Endothelial cell (in vitro differentiated cells): ENCODE data around the gene FOSL2. TPM values are rescaled to one million over a fixed set of nuclear protein-coding genes. Genes with fewer than 3 reads are reported as not detected.

ENCODE experiments used
- DNase-seq: peaks from one replicate; pipeline ENCODE4 v3.0.0; 2021; ENCODE audit warnings: low spot score
- H3K27ac Mint-ChIP-seq: one replicate; pipeline ENCODE4 v1.8.0; 2021; ENCODE audit warnings: mixed read lengths, inconsistent platforms; ENCODE audit not compliant: unreplicated experiment
- H3K27me3 Mint-ChIP-seq: one replicate; pipeline ENCODE4 v1.8.0; 2021; ENCODE audit warnings: mild to moderate bottlenecking, moderate library complexity, mixed read lengths, inconsistent platforms; ENCODE audit not compliant: unreplicated experiment
- H3K36me3 Mint-ChIP-seq: one replicate; pipeline ENCODE4 v1.8.0; 2021; ENCODE audit warnings: mild to moderate bottlenecking, low read depth, mixed read lengths, inconsistent platforms; ENCODE audit not compliant: unreplicated experiment
- H3K4me1 Mint-ChIP-seq: one replicate; pipeline ENCODE4 v1.8.0; 2021; ENCODE audit warnings: mild to moderate bottlenecking, mixed read lengths, inconsistent platforms; ENCODE audit not compliant: unreplicated experiment
- H3K4me3 Mint-ChIP-seq: one replicate; pipeline ENCODE4 v1.8.0; 2021; ENCODE audit warnings: mild to moderate bottlenecking, mixed read lengths, inconsistent platforms; ENCODE audit not compliant: unreplicated experiment
- H3K9me3 Mint-ChIP-seq: one replicate; pipeline ENCODE4 v1.8.0; 2021; ENCODE audit warnings: mixed read lengths, inconsistent platforms; ENCODE audit not compliant: unreplicated experiment
- total RNA-seq: library from RNA; stranded (reverse); fragmentation: NEBNext Ultra II Directional; extraction: Animal tissue kit (Norgen Biotek cat#: 25700); gene quantifications from one replicate; pipeline ENCODE4 v1.2.1, GENCODE V29; 2021; ENCODE audit not compliant: unreplicated experiment
- TF ChIP-seq, protein P1 (sequence below): fragments of 200-600 bp; sonication (generic); IDR thresholded peaks from one replicate; pipeline ENCODE4 v1.5.0; 2021; ENCODE audit warnings: antibody characterized with exemption; ENCODE audit not compliant: unreplicated experiment

The FOSL2 gene
- total RNA-seq, 1 donor from 2014 or later = 24.4 TPM

DNA sequence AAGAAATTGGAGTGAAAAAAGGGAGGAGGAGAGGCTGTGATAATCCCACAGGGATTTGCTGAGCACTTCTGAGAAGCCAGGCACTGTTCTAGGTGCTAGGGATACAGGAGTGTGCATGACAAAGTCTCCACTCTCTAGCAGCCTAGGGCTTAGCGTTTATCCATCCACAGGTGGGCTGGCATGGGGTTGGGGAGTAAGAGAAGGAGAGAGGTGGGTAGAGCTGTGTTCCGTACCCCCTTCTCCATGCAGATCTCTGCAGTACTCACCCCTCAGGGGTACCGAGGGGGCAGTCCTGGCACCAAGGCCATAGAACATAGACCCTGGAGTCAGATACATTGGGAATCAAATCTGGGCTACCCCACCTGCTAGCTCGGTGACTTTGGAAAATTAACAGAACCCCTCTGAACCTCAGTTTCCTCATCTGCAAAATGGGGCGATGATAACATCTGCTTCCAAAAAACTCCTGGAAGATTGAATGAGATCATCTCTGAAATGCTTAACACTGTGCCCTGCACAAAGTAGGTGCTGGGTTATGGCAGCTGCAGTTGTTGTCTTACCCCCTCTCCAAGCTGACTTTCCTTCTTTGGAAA is 18.6 kb downstream of the FOSL2 start:
- TF ChIP-seq, protein P1, sequence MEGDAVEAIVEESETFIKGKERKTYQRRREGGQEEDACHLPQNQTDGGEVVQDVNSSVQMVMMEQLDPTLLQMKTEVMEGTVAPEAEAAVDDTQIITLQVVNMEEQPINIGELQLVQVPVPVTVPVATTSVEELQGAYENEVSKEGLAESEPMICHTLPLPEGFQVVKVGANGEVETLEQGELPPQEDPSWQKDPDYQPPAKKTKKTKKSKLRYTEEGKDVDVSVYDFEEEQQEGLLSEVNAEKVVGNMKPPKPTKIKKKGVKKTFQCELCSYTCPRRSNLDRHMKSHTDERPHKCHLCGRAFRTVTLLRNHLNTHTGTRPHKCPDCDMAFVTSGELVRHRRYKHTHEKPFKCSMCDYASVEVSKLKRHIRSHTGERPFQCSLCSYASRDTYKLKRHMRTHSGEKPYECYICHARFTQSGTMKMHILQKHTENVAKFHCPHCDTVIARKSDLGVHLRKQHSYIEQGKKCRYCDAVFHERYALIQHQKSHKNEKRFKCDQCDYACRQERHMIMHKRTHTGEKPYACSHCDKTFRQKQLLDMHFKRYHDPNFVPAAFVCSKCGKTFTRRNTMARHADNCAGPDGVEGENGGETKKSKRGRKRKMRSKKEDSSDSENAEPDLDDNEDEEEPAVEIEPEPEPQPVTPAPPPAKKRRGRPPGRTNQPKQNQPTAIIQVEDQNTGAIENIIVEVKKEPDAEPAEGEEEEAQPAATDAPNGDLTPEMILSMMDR = no peak
- Mint-ChIP-seq H3K4me1 (peaks cover 23% of the 10 kb centered on the region), H3K36me3 (peaks cover 36% of the 10 kb centered on the region), H3K27ac (no peak overlapping the region), H3K27me3 (peaks cover 10% of the 10 kb centered on the region), H3K4me3 (no peak overlapping the region), H3K9me3 (no peaks in the 10 kb centered on the region)
- no peak for DNase-seq

DNA sequence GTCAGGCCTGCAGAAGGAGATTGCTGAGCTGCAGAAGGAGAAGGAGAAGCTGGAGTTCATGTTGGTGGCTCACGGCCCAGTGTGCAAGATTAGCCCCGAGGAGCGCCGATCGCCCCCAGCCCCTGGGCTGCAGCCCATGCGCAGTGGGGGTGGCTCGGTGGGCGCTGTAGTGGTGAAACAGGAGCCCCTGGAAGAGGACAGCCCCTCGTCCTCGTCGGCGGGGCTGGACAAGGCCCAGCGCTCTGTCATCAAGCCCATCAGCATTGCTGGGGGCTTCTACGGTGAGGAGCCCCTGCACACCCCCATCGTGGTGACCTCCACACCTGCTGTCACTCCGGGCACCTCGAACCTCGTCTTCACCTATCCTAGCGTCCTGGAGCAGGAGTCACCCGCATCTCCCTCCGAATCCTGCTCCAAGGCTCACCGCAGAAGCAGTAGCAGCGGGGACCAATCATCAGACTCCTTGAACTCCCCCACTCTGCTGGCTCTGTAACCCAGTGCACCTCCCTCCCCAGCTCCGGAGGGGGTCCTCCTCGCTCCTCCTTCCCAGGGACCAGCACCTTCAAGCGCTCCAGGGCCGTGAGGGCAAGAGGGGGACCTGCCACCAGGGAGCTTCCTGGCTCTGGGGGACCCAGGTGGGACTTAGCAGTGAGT is 19.4 kb downstream of the FOSL2 start:
- Mint-ChIP-seq H3K9me3 (no peaks in the 10 kb centered on the region), H3K36me3 (peaks cover 34% of the 10 kb centered on the region), H3K27ac (no peak overlapping the region), H3K4me1 (peaks cover 17% of the 10 kb centered on the region), H3K4me3 (no peak overlapping the region), H3K27me3 (peaks cover 10% of the 10 kb centered on the region)
- TF ChIP-seq, protein P1 = no peak
- no peak for DNase-seq

DNA sequence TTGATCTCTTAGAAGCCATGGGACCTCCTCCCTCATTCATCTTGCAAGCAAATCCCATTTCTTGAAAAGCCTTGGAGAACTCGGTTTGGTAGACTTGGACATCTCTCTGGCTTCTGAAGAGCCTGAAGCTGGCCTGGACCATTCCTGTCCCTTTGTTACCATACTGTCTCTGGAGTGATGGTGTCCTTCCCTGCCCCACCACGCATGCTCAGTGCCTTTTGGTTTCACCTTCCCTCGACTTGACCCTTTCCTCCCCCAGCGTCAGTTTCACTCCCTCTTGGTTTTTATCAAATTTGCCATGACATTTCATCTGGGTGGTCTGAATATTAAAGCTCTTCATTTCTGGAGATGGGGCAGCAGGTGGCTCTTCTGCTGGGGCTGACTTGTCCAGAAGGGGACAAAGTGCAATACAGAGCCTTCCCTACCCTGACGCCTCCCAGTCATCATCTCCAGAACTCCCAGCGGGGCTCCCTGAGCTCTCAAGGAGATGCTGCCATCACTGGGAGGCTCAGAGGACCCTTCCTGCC is 20.0 kb downstream of the FOSL2 start:
- peaks cover 32% of the 10 kb centered on the region for H3K36me3 Mint-ChIP-seq
- H3K9me3 Mint-ChIP-seq = no peaks in the 10 kb centered on the region
- H3K27ac Mint-ChIP-seq = no peak overlapping the region
- no peak overlapping the region for H3K4me3 Mint-ChIP-seq
- peaks cover 10% of the 10 kb centered on the region for H3K27me3 Mint-ChIP-seq
- TF ChIP-seq, protein P1 = no peak
- peaks cover 11% of the 10 kb centered on the region for H3K4me1 Mint-ChIP-seq
- no peak for DNase-seq

DNA sequence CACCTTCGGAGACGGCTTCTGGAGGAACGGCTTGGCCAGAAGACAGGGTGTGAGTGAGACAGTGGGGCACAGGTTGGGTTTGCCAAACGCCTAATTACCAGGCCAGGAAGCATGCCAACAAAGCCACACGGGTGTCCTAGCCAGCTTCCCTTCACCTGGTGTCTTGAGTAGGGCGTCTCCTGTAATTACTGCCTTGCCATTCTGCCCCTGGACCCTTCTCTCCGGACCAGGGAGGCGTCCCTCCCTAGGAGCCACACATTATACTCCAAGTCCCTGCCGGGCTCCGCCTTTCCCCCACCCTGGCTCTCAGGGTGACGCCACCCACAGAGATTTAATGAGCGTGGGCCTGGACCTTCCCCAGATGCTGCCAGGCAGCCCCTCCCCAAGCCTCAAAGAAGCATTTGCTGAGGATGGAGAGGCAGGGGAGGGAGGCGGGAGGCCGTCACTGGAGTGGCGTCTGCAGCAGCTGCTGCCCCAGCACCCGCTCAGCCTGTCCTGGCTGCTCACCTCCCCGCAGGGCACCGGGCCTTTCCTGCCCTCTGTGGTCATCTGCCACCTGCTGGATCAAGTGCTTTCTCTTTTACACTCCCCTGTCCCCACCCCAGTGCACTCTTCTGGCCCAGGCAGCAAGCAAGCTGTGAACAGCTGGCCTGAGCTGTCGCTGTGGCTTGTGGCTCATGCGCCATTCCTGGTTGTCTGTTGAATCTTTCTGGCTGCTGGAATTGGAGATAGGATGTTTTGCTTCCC is 20.7 kb downstream of the FOSL2 start:
- Mint-ChIP-seq H3K27me3 (peaks cover 10% of the 10 kb centered on the region), H3K9me3 (no peaks in the 10 kb centered on the region), H3K27ac (no peak overlapping the region), H3K4me1 (peaks cover 11% of the 10 kb centered on the region), H3K36me3 (peaks cover 29% of the 10 kb centered on the region), H3K4me3 (peak overlapping the region; percentile 31)
- no peak for DNase-seq
- TF ChIP-seq, protein P1 = no peak
